Measurements from ENCODE around the gene TRAM2. TPM values are rescaled to one million over a fixed set of nuclear protein-coding genes. Genes with fewer than 3 reads are reported as not detected.

TRAM2 gene
- total and polyA plus RNA-seq, 10 of the 15 experiments (the other 5 are each of a cell fraction or from before 2014, with no cell fraction given), result 2.5 to 15.0 (median 11.0) TPM

GRCh38 chr6:52497652-52498408 is 79.0 kb downstream of the TRAM2 start (continued):
- TF ChIP-seq IKZF1 (conservative IDR thresholded peaks at IDR 0.05), result peak; percentile 71
- peak; percentile 97 for TF ChIP-seq FOXM1 (IDR thresholded peaks at IDR 0.05; ENCODE audit: low read depth, low read length)
- TF ChIP-seq TCF7 (IDR thresholded peaks at IDR 0.05; ENCODE audit: borderline replicate concordance), result no peak
- TF ChIP-seq ZSCAN29 (IDR thresholded peaks at IDR 0.05), result no peak
- peak; percentile 75 for TF ChIP-seq PAX5 (IDR thresholded peaks at IDR 0.05; ENCODE audit: borderline replicate concordance, low read depth, low read length)
- TF ChIP-seq, protein P1, sequence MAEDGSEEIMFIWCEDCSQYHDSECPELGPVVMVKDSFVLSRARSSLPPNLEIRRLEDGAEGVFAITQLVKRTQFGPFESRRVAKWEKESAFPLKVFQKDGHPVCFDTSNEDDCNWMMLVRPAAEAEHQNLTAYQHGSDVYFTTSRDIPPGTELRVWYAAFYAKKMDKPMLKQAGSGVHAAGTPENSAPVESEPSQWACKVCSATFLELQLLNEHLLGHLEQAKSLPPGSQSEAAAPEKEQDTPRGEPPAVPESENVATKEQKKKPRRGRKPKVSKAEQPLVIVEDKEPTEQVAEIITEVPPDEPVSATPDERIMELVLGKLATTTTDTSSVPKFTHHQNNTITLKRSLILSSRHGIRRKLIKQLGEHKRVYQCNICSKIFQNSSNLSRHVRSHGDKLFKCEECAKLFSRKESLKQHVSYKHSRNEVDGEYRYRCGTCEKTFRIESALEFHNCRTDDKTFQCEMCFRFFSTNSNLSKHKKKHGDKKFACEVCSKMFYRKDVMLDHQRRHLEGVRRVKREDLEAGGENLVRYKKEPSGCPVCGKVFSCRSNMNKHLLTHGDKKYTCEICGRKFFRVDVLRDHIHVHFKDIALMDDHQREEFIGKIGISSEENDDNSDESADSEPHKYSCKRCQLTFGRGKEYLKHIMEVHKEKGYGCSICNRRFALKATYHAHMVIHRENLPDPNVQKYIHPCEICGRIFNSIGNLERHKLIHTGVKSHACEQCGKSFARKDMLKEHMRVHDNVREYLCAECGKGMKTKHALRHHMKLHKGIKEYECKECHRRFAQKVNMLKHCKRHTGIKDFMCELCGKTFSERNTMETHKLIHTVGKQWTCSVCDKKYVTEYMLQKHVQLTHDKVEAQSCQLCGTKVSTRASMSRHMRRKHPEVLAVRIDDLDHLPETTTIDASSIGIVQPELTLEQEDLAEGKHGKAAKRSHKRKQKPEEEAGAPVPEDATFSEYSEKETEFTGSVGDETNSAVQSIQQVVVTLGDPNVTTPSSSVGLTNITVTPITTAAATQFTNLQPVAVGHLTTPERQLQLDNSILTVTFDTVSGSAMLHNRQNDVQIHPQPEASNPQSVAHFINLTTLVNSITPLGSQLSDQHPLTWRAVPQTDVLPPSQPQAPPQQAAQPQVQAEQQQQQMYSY (CRISPR knock-in tag; IDR thresholded peaks at IDR 0.05), result no peak
- no peak; the same call in 1 of the 2 replicates for TF ChIP-seq DPF2 (IDR thresholded peaks at IDR 0.05)
- peak; percentile 65; the same call in 1 of the 2 replicates for TF ChIP-seq CHD2 (IDR thresholded peaks at IDR 0.05; ENCODE audit: borderline replicate concordance, low read depth, low read length)
- peak; percentile 75 for TF ChIP-seq ZNF384 (IDR thresholded peaks at IDR 0.05; ENCODE audit: borderline replicate concordance, low read depth, low read length)
- TF ChIP-seq, protein P2, sequence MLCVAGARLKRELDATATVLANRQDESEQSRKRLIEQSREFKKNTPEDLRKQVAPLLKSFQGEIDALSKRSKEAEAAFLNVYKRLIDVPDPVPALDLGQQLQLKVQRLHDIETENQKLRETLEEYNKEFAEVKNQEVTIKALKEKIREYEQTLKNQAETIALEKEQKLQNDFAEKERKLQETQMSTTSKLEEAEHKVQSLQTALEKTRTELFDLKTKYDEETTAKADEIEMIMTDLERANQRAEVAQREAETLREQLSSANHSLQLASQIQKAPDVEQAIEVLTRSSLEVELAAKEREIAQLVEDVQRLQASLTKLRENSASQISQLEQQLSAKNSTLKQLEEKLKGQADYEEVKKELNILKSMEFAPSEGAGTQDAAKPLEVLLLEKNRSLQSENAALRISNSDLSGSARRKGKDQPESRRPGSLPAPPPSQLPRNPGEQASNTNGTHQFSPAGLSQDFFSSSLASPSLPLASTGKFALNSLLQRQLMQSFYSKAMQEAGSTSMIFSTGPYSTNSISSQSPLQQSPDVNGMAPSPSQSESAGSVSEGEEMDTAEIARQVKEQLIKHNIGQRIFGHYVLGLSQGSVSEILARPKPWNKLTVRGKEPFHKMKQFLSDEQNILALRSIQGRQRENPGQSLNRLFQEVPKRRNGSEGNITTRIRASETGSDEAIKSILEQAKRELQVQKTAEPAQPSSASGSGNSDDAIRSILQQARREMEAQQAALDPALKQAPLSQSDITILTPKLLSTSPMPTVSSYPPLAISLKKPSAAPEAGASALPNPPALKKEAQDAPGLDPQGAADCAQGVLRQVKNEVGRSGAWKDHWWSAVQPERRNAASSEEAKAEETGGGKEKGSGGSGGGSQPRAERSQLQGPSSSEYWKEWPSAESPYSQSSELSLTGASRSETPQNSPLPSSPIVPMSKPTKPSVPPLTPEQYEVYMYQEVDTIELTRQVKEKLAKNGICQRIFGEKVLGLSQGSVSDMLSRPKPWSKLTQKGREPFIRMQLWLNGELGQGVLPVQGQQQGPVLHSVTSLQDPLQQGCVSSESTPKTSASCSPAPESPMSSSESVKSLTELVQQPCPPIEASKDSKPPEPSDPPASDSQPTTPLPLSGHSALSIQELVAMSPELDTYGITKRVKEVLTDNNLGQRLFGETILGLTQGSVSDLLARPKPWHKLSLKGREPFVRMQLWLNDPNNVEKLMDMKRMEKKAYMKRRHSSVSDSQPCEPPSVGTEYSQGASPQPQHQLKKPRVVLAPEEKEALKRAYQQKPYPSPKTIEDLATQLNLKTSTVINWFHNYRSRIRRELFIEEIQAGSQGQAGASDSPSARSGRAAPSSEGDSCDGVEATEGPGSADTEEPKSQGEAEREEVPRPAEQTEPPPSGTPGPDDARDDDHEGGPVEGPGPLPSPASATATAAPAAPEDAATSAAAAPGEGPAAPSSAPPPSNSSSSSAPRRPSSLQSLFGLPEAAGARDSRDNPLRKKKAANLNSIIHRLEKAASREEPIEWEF (IDR thresholded peaks at IDR 0.05; ENCODE audit: insufficient replicate concordance, low read depth, low read length), result peak; percentile 21
- TF ChIP-seq RFX5 (IDR thresholded peaks at IDR 0.05; ENCODE audit: low read depth, low read length), result peak; percentile 55; the same call in 1 of the 2 replicates
- TF ChIP-seq RCOR1 (conservative IDR thresholded peaks at IDR 0.05; ENCODE audit: low read depth, low read length), result no peak
- TF ChIP-seq BCL3 (IDR thresholded peaks at IDR 0.05; ENCODE audit: borderline replicate concordance, insufficient read depth, low read depth, low read length, poor library complexity, severe bottlenecking), result peak; percentile 11
- peak; percentile 45 for TF ChIP-seq PBX3 (IDR thresholded peaks at IDR 0.05; ENCODE audit: insufficient replicate concordance, low read depth, low read length)
- TF ChIP-seq KDM1A (IDR thresholded peaks at IDR 0.05; ENCODE audit: borderline replicate concordance), result no peak
- no peak for TF ChIP-seq IRF5 (IDR thresholded peaks at IDR 0.05; ENCODE audit: borderline replicate concordance)
